NOMO-1 treated with DMSO at 0.1 percent for 48 hours (cell line): ENCODE measurements around the gene KCNK15.
"Not testable (repeated sequence)": the region's sequence is repeated elsewhere in the genome, so short reads cannot be mapped to it uniquely, and the experiment has no call there.

ENCODE experiments used
- DNase-seq: peaks from one replicate; lab custom pipeline; 2025; ENCODE audit not compliant: unreplicated experiment; lab: John Stamatoyannopoulos, UW

The KCNK15 gene

GRCh38 chr20:44745598-44746366, at the start of gene KCNK15:
TSS of gene KCNK15 (plus strand) at chr20:44745865. CDS start at chr20:44745911, 46 bp downstream.
- no peak for DNase-seq

GRCh38 chr20:44696315-44696714, 49.4 kb upstream of the KCNK15 start:
- no peak for DNase-seq

- not testable (repeated sequence) for DNase-seq
Observed at GRCh38 chr20:44697041-44697440, 48.6 kb upstream of the KCNK15 start.

- no peak for DNase-seq
Observed at GRCh38 chr20:44698351-44698750, 47.3 kb upstream of the KCNK15 start.

GRCh38 chr20:44700306-44700705, 45.4 kb upstream of the KCNK15 start:
- no peak for DNase-seq

- DNase-seq = no peak
Observed at GRCh38 chr20:44701118-44701857, 44.4 kb upstream of the KCNK15 start.

GRCh38 chr20:44701858-44702256, 43.8 kb upstream of the KCNK15 start:
- DNase-seq = no peak

GRCh38 chr20:44702776-44703175, 42.9 kb upstream of the KCNK15 start:
- DNase-seq = no peak

- DNase-seq = no peak
Observed at GRCh38 chr20:44703183-44703925, 42.3 kb upstream of the KCNK15 start.

GRCh38 chr20:44703956-44704488, 41.6 kb upstream of the KCNK15 start:
- DNase-seq = no peak

- DNase-seq = no peak
Observed at GRCh38 chr20:44704551-44704971, 41.1 kb upstream of the KCNK15 start.

- DNase-seq = no peak
Observed at GRCh38 chr20:44705364-44706094, 40.1 kb upstream of the KCNK15 start.

- no peak for DNase-seq
Observed at GRCh38 chr20:44706301-44707017, 39.2 kb upstream of the KCNK15 start.

GRCh38 chr20:44707018-44707579, 38.6 kb upstream of the KCNK15 start:
- DNase-seq = no peak

- no peak for DNase-seq
Observed at GRCh38 chr20:44709380-44709779, 36.3 kb upstream of the KCNK15 start.

GRCh38 chr20:44709797-44710196, 35.9 kb upstream of the KCNK15 start:
- DNase-seq = no peak

GRCh38 chr20:44711237-44711636, 34.4 kb upstream of the KCNK15 start:
- no peak for DNase-seq

- no peak for DNase-seq
Observed at GRCh38 chr20:44714102-44714700, 31.5 kb upstream of the KCNK15 start.
